Measurements from ENCODE around the gene ENTPD8.

DNA sequence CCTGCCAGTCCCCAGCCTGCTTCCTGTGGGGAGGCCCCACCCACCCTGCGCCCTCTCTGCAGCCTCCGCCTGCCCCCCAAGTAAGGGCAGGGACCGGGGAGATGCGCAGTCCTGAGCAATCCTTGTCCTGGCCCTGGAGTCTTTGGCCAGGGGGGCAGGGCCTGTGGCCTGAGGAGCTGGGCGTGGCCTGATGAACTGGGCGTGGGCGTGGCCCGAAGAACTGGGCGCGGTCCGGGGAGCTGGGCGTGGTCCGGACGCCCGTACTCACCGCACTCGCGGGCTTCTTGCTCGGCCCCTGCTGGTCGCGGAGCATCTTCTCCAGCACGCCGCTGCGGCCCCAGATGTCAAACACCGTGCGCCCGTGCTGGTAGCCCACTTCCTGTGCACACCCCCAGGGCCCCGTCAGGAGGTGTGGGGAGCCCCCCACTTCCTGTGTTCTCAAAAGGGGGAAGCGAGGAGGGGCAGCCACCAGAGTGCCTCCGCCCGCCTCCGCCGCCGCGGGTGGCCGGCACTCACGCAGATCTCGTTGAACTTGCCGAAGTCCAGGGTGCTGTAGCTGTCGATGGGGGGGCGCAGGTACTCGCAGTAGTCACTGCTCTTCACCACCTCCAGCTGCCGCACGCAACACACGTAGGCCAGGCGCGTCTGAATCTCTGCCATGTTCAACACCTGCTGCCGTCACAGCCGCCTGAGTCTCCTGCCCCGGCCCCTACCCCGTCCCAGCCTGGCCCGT, 20.7 kb upstream of the ENTPD8 start:
- TF ChIP-seq, protein P1, sequence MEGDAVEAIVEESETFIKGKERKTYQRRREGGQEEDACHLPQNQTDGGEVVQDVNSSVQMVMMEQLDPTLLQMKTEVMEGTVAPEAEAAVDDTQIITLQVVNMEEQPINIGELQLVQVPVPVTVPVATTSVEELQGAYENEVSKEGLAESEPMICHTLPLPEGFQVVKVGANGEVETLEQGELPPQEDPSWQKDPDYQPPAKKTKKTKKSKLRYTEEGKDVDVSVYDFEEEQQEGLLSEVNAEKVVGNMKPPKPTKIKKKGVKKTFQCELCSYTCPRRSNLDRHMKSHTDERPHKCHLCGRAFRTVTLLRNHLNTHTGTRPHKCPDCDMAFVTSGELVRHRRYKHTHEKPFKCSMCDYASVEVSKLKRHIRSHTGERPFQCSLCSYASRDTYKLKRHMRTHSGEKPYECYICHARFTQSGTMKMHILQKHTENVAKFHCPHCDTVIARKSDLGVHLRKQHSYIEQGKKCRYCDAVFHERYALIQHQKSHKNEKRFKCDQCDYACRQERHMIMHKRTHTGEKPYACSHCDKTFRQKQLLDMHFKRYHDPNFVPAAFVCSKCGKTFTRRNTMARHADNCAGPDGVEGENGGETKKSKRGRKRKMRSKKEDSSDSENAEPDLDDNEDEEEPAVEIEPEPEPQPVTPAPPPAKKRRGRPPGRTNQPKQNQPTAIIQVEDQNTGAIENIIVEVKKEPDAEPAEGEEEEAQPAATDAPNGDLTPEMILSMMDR (conservative IDR thresholded peaks at IDR 0.05 in 1 of 2, IDR thresholded peaks at IDR 0.05 in 1 of 2; ENCODE audit: low read depth in 1 of 2, low read length in 2 of 2) = no peak
- no peak for TF ChIP-seq EZH2 (IDR thresholded peaks at IDR 0.05; ENCODE audit: low read length, missing control alignments)

Data from fibroblast of lung (primary cell).